GM18499 (cell line): ENCODE results near the gene HAVCR2.
"Not testable (repeated sequence)": the region's sequence is repeated elsewhere in the genome, so short reads cannot be mapped to it uniquely, and the experiment has no call there.

Experiments used
- ATAC-seq: cut with Tn5 transposase; IDR thresholded peaks from one replicate; pipeline ENCODE4 v1.9.1; 2021; ENCODE audit warnings: moderate number of reproducible peaks; ENCODE audit not compliant: insufficient read depth, unreplicated experiment

The HAVCR2 gene

DNA sequence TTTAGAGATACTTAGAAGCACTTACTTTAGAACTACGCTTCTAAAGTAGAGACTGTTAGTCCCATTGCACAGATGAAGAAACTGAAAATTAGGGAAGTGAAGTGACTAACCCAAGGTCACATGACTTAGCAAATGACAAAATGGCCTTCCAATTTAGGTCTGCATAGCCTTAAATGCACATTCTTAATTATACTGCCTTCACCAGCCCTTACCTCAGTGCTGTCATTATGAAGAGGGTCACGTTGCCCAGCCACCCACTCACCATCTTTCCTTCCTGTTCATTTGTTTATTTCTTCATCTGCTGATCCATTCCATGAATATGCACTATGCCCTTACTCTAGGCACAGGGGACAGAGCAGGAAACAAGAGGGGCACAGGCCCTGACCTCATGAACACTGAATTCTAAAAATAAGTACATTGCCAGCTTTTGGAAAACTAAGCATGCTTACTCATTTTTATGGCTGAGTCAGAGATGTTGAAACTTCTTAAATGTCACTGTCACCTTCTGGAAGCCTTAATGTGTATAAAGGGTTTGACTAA is 8.6 kb downstream of the HAVCR2 start:
- no peak for ATAC-seq

DNA sequence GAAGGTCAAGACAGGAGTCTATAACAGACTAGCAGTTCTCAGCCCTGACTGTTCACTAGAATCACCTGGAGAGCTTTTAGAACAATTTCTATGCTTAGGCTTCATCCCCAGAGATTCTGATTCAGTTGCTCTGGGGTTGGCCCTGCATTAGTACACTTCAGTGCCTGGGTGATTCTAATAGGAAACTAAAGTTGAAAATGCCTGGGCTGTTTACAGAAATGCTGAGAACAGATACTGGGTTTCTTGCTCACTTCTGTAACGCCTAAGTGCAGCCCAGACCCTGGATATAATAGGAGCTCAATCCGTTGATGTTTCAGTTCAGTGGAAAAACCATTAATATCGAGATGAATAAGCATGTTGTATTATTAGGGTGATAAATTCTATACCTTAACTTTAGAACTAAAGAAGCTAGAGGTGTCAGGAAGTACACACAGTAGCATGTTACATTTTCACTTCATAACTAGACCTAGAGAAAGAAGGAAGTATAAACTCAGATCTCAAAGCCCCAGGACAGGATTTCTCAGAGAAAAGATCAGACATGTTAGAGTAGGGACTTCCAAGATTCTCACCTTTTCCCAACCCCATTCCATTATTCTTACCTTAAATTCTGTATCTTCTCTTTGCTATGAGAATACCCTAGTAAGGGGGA is 20.4 kb downstream of the HAVCR2 start:
- no peak for ATAC-seq

DNA sequence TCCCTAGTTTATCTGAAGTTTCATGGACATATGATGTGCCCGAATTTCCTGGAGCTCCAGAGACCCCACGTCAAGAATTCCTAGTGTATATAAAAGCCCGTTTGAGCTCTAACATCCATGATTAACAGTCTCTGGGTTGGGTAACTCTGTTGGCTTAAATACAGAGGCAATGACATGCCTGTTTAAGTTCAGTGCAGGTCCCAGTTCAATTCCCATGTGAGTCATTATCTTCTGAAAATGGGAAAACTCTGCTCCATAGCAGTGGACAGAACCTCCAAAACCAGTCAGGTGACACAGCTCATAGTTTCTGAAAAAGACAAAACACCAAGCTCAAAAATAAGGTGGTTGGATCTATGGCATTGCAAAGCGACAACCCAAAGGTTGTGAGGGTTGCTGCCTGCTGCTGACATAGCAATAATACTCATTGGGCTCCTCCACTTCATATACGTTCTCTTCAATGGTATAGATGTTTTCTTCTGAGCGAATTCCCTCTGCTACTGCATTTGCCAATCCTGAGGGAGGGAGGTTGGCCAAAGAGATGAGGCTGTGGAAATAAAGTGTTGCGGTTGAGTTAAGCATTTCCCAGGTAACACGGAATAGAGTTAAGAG is 22.0 kb downstream of the HAVCR2 start:
- no peak for ATAC-seq

DNA sequence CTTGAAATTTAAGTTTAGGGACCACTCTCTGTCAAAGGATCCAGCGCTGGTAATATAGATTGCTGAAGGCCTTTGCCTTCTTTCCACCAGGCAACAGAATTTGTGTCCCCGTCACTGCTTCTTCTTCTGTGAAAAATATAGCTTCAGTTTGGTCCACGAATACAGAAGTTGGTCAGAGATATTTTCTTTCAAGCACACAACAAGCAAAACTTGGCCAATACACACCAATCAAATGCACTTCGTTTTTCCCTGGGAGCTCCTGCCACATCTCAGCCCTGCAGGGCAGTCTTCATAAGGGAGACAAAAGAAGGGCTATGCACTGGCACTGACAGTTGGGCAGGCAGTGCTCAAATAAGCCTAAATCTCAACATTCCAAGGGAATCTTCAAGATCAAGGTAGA is 22.9 kb downstream of the HAVCR2 start:
- no peak for ATAC-seq

DNA sequence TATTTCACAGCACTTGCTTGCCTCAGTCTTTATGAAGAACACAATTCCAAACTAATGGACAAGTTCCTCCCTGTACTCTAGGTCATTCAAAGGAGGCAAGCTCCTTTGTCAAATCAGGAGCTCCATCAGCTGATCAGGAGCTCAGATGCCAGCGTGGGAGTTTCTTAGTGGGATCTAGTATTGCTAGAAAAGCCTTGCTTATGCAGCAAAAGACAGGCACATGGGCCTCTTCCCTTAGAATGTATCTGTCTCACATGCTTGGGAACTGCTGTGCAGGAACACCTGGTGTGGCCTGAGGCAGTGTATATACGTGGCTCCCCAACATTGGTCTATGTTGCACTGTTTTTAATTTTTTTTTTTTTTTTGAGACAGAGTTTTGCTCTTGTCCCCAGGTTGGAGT is 28.6 kb downstream of the HAVCR2 start:
- no peak for ATAC-seq

DNA sequence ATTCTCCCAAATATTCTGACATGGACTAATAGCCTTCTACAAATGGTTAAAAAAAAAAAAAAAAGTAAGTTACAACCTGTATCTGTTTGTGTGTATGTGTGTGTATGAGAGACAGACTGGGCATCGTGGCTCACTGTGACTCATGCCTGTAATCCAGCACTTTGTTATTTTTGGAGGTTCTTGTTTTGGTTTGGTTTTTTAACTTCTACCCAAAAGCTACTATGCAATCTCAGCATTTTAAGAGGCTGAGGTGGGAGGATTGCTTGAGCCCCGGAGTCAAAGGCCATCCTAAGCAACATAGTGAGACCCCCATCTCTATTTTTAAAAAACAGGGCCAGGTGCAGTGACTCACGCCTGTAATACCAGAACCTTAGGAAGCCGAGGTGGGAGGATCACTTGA is 32.3 kb downstream of the HAVCR2 start:
- ATAC-seq, result no peak

DNA sequence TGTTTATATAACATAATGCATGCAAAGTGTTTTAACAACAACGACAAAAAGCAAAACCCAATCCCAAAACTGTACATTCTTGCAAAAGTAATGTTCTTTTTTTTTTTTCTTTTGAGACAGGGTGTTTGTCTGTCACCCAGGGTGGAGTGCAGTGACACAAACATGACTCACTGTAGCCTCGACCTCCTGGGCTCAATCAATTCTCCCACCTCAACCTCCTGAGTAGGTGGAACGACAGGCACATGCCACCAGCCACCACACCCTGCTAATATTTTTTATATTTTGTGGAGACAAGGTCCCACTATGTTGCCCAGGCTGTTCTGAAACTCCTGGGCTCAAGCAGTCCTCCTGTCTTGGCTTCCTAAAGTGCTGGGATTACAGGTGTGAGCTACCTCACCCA is 36.3 kb downstream of the HAVCR2 start:
- no peak for ATAC-seq

DNA sequence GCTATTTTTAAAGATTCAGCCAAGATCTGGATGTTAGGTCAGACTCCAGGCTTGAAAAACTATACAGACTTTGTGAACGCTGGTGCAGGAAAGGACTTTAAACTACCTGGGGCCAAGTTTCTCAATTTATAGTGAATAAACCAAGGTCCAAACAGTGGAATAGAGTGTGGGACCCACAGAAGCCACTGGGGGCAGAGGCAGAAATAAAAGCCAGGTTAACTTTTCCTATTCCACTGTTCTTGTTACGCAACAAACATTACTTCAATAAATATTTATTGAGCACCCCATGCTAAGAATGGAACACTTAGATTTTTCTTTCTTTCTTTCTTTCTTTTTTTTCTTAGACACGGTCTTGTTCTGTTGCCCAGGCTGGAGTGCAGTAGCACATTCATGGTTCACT is 38.9 kb downstream of the HAVCR2 start:
- ATAC-seq, result no peak

DNA sequence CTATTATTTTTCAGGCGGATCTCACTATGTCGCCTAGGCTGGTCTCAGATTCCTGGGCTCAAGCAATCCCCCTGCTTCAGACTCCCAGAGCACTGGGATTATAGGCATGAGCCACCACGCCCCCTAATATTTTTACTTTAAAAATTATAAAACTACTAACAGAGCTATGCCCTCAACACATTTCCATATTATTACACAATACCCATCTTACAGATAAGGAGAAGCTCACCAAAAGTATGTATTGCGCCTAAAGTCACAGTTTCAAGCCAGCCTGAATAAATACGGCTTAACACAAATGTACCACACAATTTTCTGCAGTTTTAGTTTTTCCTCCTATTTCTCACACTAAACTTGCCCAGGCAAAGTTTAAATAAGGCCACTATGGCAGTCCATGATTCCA is 40.1 kb downstream of the HAVCR2 start:
- ATAC-seq, result no peak

DNA sequence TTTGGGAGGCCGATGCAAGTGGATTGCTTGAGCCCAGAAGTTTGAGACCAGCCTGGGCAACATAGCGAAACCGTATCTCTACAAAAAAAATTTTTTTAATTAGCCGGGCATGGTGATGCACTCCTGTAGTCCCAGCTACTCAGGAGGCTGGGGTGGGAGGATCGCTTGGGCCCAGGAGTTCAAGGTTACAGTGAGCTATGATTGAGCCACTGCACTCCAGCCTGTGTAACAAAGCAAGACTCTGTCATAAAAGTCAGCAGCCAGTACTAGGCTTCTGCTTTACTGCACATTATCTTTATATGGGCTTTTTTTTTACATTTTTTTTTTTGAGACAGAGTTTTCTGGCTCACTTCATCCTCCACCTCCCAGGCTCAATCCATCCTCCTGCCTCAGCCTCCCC is 40.5 kb downstream of the HAVCR2 start:
- no peak for ATAC-seq

DNA sequence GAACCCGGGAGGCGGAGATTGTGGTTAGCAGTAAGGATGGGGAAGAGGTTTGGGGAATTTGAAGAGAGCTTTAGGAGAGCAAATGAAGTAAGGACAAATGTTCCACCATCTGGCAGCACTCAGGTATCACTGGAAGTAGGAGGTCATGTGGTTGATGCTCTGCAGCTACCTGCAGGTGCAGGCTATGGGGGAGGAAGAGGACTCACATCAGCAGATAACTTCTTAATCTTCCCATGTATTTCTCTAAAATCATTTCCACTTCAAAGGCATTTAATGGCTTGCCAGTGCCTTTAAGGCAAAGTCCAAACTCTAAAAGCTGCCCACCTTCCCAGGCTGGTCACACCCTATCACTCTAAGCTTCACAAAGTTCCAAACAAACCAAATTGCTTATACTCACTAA is 41.8 kb downstream of the HAVCR2 start:
- no peak for ATAC-seq

DNA sequence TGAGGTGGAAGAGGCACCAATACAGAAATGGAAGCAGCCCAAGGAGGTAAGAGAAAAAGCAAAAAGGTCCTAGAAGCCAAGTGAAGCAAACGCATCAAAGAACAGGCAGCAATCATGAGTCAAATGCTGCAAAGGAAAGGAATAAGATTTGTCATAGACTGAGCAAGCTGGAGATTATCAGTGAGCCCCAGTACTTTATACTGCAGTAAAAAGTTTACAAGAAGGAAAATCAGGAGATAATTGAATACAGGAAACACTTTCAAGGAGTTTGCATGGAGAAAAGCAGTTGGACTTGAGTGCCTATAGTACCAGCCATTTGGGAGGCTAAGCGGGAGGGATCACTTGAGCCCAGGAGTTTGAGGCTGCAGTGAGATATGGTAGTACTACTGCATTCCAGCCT is 42.8 kb downstream of the HAVCR2 start:
- no peak for ATAC-seq

DNA sequence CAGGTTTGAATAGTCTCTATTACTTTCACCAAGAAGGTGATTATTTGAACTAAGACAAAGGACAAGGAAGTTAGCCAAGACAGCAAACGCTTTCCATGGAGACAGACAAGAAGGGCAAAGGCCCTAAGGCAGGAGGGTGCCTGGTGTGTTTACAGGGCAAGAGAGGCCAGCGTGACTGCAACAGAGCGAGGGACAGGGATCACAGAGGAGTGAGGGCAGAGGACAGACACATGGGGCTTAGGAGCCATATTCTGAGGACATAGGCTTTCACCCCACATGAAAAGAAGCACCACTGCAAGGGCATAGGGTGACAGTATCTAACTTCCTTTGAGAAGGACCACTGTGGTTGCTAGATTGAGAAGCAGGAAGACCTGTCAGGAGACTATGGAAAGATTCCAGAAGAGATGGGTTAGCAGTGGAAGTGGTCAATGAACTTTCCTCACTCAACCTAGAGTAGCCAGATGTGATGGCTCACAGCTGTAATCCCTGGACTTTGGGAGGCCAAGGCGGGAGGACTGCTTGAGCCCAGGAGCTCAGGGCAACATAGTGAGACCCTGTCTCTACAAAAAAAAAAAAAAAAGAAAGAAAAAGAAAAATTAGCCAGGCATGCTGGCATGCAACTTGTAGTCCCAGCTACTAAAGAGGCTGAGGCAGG is 44.9 kb downstream of the HAVCR2 start:
- no peak for ATAC-seq

DNA sequence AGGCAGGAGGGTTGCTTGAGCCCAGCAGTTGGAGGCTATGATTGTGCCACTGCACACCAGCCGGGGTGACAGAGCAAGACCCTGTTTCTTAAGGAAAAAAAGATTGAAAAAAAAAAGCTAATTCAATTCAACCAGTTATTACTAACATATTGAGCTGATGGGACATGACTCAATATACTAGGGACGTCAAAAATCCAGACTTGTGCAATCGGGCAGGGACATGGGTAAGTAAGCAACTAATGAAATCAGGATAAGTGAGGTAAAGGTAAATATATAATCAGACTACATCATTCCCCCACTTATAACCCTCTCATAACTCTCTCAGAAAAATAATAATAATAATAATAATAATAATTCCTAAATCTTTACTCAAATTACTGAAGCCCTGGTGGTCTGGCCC is 49.0 kb downstream of the HAVCR2 start:
- ATAC-seq, result no peak

DNA sequence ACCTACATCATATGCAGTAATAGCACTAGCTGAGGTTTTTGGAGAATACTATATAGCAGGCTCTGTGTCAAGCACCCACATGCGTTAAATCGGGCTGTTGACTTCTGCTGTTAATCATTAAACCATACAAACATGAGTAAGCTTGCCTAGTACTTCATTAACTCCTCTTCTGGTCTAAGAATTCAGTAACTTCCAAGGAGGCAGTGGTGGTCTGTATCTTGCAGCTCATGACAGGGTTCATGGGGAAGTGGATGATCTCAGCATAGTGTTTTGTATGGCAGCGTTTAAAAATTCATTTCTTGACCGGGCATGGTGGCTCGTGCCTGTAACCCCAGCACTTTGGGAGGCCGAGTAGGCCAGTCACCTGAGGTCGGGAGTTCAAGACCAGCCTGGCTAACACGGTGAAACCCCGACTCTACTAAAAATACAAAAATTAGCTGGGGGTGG is 49.7 kb downstream of the HAVCR2 start, which contains the start of gene HAVCR1:
HAVCR1 (minus strand) TSS at position 24 of the 447 bp plus-strand sequence. CDS start 1,173 bp downstream, outside the sequence.
- ATAC-seq, result no peak

DNA sequence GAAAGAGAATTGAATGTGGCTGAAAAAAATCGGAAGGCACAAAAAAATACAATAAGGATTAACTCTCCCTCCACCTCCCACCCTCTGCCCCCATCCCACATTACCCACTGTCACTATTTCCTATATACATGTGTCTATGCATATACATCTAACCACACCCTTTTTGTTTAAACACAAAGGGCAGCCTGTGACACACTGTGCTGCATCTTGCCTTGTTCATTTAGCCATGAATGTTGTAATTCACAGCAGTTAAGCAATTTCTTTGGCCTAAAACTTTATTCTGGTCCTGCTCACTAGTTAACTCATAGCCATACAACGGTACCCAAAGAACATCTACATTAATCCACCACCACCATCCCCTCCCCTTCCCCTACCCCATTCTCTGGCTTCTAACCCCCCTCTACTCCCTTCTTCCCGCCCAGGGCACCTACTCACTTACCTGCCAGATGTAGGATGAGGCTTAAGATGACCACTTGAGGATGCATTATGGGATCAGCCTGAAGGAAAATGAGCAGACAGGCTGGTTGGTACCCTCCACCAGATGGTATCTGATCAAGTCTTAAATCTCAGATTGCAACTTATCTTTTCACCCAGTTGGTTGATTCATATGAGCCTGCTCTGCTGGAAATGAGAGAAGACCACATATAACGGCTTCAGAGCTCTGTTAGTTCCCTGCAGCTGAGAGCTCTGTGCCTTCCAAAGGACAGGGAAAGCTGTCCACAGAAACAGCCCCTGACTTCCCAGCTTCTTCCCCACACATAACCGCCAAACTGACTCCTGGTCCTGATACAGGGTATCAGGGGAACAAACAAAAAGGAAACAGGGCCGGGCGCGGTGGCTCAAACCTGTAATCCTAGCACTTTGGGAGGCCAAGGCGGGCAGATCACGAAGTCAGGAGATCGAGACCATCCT is 51.1 kb downstream of the HAVCR2 start:
- ATAC-seq, result no peak

DNA sequence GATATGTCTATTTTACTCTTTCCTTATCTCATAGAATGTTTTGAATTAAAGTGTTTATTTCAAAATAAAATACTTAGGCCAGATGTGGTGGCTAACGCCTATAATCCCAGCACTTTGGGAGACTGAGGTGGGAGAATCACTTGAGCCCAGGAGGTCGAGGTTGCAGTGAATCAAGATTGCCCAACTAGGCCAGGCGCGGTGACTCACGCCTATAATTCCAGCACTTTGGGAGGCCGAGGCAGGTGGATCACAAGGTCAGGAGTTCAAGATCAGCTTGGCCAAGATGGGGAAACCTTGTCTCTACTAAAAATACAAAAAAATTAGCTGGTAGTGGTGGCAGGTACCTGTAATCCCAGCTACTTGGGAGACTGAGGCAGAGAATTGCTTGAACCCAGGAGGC is 52.0 kb downstream of the HAVCR2 start:
- ATAC-seq, result not testable (repeated sequence)

DNA sequence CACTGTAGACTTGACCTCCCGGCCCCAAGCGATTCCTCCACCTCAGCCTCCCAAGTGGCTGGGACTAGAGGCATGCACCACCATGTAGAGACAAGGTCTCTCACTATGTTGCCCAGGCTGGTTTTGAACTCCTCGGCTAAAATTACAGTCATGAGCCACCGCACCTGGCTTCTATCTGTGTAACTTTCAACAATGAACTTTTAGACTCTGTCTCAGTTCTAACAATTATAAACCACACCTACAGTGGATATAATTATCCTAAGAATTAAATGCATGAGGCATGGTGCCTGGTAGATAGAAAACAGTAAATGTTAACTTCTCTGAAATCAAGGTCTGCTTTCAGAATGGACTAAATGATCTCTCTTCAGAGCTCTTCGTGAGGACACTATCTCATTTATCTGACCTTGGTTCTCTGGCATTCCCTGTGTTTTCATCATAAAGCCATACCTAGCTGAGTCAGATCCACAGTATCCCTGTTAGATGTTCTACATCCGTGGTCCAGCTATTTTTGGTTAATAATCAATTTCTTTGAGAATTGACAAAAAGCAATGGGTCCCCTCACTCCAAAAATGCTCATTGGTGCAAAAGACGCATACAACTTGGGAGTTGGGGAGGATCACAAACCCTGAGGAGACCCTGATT is 57.1 kb downstream of the HAVCR2 start:
- no peak for ATAC-seq

DNA sequence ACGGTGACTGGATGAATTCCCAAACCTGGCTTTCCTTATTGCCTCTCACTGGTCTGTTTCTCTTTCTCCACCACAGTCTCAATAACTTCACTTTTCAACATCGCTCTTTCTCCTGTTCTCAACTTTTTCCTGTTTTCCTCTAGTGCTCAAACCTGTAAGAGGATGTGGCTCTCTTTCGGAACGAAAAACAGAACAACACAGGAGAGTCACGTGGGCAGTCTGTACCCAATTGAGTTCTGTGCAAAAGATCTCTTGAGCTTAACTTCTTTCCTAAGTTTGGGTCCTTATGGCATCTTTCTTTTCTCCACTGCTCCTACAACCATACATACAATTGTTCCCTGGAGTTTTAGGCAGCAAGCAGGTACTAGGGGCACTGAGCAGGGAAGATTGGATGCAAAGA is 58.8 kb downstream of the HAVCR2 start:
- ATAC-seq, result no peak

DNA sequence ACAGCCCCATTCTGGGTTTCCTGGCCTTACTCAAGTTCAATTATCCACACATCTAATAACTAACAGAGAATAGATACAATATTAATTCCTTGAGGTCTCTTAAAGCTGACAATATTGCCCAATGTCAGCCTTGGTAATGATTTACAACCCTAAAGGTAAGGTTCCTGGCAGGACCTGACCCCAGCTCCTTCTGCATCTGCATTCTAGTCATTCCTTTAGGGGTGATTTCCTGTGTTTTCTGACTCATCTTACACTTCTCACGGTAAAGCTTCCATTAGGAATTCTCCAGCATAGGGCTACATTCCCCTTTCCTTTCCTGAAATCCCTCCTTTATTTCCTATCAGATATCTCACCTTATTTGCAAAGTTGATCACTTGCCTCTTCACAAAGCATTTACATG is 59.2 kb downstream of the HAVCR2 start:
- ATAC-seq, result no peak
